KG1 (cell line): ENCODE data around the gene TSPAN10.

Experiments used
- DNase-seq: peaks from one replicate; lab custom pipeline; 2025; lab: John Stamatoyannopoulos, UW

Gene TSPAN10

GRCh38 chr17:81635431-81635830 is 1.6 kb upstream of the TSPAN10 start:
- no peak for DNase-seq

- no peak for DNase-seq
Measured at GRCh38 chr17:81635973-81636504, 957 bp upstream of the TSPAN10 start.

- no peak for DNase-seq
Measured at GRCh38 chr17:81638683-81639082, 1.7 kb downstream of the TSPAN10 start.

GRCh38 chr17:81640011-81640410 is 3.0 kb downstream of the TSPAN10 start:
- no peak for DNase-seq

- DNase-seq = no peak
Measured at GRCh38 chr17:81641825-81642489, 5.0 kb downstream of the TSPAN10 start.

- no peak for DNase-seq
Measured at GRCh38 chr17:81644496-81644895, 7.5 kb downstream of the TSPAN10 start.

GRCh38 chr17:81644976-81645952 is 8.3 kb downstream of the TSPAN10 start:
- DNase-seq = no peak

- no peak for DNase-seq
Measured at GRCh38 chr17:81646869-81647600, 10.0 kb downstream of the TSPAN10 start.

- DNase-seq = no peak
Measured at GRCh38 chr17:81647640-81648012, 10.6 kb downstream of the TSPAN10 start.

- DNase-seq = no peak
Measured at GRCh38 chr17:81648013-81648706, 11.2 kb downstream of the TSPAN10 start.

GRCh38 chr17:81648707-81649085 is 11.7 kb downstream of the TSPAN10 start:
- no peak for DNase-seq

- DNase-seq = no peak
Measured at GRCh38 chr17:81650951-81651350, 14.0 kb downstream of the TSPAN10 start.

GRCh38 chr17:81651692-81652091 is 14.7 kb downstream of the TSPAN10 start:
- DNase-seq = no peak

GRCh38 chr17:81652906-81653771 is 16.1 kb downstream of the TSPAN10 start:
- DNase-seq = no peak

GRCh38 chr17:81655378-81656117 is 18.6 kb downstream of the TSPAN10 start:
- no peak for DNase-seq

GRCh38 chr17:81656118-81656743 is 19.2 kb downstream of the TSPAN10 start, which contains the start of gene PDE6G:
PDE6G (minus strand) TSS chr17:81656542; CDS start chr17:81653305, 3,237 bp downstream.
- no peak for DNase-seq

GRCh38 chr17:81656835-81657234 is 19.8 kb downstream of the TSPAN10 start:
- DNase-seq = no peak

GRCh38 chr17:81659038-81659437 is 22.0 kb downstream of the TSPAN10 start:
- DNase-seq = no peak

- DNase-seq = no peak
Measured at GRCh38 chr17:81660441-81660840, 23.4 kb downstream of the TSPAN10 start.
